ENCODE measurements around the gene ADARB1.

Gene ADARB1

GRCh38 chr21:45085700-45086099 is 11.3 kb downstream of the ADARB1 start:
- TF ChIP-seq OSR1 (CRISPR knock-in tag; IDR thresholded peaks at IDR 0.05) (no peak), GLIS3 (CRISPR knock-in tag; IDR thresholded peaks at IDR 0.05) (no peak), TOX (CRISPR knock-in tag; IDR thresholded peaks at IDR 0.05; ENCODE audit: borderline replicate concordance) (no peak), POU6F1 (CRISPR knock-in tag; IDR thresholded peaks at IDR 0.05; ENCODE audit: borderline replicate concordance, low read depth) (no peak), ISL1 (CRISPR knock-in tag; IDR thresholded peaks at IDR 0.05) (no peak)
- TF ChIP-seq, protein P1, sequence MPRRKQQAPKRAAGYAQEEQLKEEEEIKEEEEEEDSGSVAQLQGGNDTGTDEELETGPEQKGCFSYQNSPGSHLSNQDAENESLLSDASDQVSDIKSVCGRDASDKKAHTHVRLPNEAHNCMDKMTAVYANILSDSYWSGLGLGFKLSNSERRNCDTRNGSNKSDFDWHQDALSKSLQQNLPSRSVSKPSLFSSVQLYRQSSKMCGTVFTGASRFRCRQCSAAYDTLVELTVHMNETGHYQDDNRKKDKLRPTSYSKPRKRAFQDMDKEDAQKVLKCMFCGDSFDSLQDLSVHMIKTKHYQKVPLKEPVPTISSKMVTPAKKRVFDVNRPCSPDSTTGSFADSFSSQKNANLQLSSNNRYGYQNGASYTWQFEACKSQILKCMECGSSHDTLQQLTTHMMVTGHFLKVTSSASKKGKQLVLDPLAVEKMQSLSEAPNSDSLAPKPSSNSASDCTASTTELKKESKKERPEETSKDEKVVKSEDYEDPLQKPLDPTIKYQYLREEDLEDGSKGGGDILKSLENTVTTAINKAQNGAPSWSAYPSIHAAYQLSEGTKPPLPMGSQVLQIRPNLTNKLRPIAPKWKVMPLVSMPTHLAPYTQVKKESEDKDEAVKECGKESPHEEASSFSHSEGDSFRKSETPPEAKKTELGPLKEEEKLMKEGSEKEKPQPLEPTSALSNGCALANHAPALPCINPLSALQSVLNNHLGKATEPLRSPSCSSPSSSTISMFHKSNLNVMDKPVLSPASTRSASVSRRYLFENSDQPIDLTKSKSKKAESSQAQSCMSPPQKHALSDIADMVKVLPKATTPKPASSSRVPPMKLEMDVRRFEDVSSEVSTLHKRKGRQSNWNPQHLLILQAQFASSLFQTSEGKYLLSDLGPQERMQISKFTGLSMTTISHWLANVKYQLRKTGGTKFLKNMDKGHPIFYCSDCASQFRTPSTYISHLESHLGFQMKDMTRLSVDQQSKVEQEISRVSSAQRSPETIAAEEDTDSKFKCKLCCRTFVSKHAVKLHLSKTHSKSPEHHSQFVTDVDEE (CRISPR knock-in tag; IDR thresholded peaks at IDR 0.05): no peak

GRCh38 chr21:45086337-45086958 is 12.1 kb downstream of the ADARB1 start:
- TF ChIP-seq, protein P2, sequence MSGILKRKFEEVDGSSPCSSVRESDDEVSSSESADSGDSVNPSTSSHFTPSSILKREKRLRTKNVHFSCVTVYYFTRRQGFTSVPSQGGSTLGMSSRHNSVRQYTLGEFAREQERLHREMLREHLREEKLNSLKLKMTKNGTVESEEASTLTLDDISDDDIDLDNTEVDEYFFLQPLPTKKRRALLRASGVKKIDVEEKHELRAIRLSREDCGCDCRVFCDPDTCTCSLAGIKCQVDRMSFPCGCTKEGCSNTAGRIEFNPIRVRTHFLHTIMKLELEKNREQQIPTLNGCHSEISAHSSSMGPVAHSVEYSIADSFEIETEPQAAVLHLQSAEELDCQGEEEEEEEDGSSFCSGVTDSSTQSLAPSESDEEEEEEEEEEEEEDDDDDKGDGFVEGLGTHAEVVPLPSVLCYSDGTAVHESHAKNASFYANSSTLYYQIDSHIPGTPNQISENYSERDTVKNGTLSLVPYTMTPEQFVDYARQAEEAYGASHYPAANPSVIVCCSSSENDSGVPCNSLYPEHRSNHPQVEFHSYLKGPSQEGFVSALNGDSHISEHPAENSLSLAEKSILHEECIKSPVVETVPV (CRISPR knock-in tag; IDR thresholded peaks at IDR 0.05): no peak
- TF ChIP-seq ZNF565 (CRISPR knock-in tag; conservative IDR thresholded peaks at IDR 0.05; ENCODE audit: low read depth): no peak
- TF ChIP-seq GLIS3 (CRISPR knock-in tag; IDR thresholded peaks at IDR 0.05): no peak
- no peak for TF ChIP-seq PATZ1 (CRISPR knock-in tag; IDR thresholded peaks at IDR 0.05; ENCODE audit: borderline replicate concordance)
- no peak for TF ChIP-seq ARNTL (CRISPR knock-in tag; IDR thresholded peaks at IDR 0.05; ENCODE audit: borderline replicate concordance, low read depth)
- no peak for TF ChIP-seq ZFP30 (CRISPR knock-in tag; IDR thresholded peaks at IDR 0.05)
- TF ChIP-seq ZC3H10 (CRISPR knock-in tag; IDR thresholded peaks at IDR 0.05): no peak
- TF ChIP-seq, protein P3, sequence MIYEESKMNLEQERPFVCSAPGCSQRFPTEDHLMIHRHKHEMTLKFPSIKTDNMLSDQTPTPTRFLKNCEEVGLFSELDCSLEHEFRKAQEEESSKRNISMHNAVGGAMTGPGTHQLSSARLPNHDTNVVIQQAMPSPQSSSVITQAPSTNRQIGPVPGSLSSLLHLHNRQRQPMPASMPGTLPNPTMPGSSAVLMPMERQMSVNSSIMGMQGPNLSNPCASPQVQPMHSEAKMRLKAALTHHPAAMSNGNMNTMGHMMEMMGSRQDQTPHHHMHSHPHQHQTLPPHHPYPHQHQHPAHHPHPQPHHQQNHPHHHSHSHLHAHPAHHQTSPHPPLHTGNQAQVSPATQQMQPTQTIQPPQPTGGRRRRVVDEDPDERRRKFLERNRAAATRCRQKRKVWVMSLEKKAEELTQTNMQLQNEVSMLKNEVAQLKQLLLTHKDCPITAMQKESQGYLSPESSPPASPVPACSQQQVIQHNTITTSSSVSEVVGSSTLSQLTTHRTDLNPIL (CRISPR knock-in tag; IDR thresholded peaks at IDR 0.05; ENCODE audit: low read depth): no peak
- TF ChIP-seq ZFP3 (CRISPR knock-in tag; IDR thresholded peaks at IDR 0.05): no peak
- TF ChIP-seq OSR1 (CRISPR knock-in tag; IDR thresholded peaks at IDR 0.05): no peak
- no peak for TF ChIP-seq RARB (CRISPR knock-in tag; IDR thresholded peaks at IDR 0.05)
- TF ChIP-seq CSDC2 (CRISPR knock-in tag; IDR thresholded peaks at IDR 0.05): no peak
- no peak for TF ChIP-seq PPARA (CRISPR knock-in tag; IDR thresholded peaks at IDR 0.05; ENCODE audit: borderline replicate concordance)
- TF ChIP-seq ZNF70 (CRISPR knock-in tag; IDR thresholded peaks at IDR 0.05): no peak
- no peak for TF ChIP-seq SNAI2 (CRISPR knock-in tag; IDR thresholded peaks at IDR 0.05)
- ATAC-seq: no peak

More at GRCh38 chr21:45085700-45086099, 11.3 kb downstream of the ADARB1 start:
- ATAC-seq: no peak

GRCh38 chr21:45087022-45087823 is 12.8 kb downstream of the ADARB1 start:
- ATAC-seq: no peak
- no peak for TF ChIP-seq RARB (CRISPR knock-in tag; IDR thresholded peaks at IDR 0.05)
- TF ChIP-seq ARNTL (CRISPR knock-in tag; IDR thresholded peaks at IDR 0.05; ENCODE audit: borderline replicate concordance, low read depth): no peak
- no peak for TF ChIP-seq ZFP30 (CRISPR knock-in tag; IDR thresholded peaks at IDR 0.05)
- no peak for TF ChIP-seq POU6F1 (CRISPR knock-in tag; IDR thresholded peaks at IDR 0.05; ENCODE audit: borderline replicate concordance, low read depth)
- no peak for TF ChIP-seq ZNF8 (CRISPR knock-in tag; IDR thresholded peaks at IDR 0.05)
- no peak for TF ChIP-seq PATZ1 (CRISPR knock-in tag; IDR thresholded peaks at IDR 0.05; ENCODE audit: borderline replicate concordance)
- TF ChIP-seq CSDC2 (CRISPR knock-in tag; IDR thresholded peaks at IDR 0.05): no peak
- TF ChIP-seq ZC3H10 (CRISPR knock-in tag; IDR thresholded peaks at IDR 0.05): no peak
- no peak for TF ChIP-seq GLIS3 (CRISPR knock-in tag; IDR thresholded peaks at IDR 0.05)
- TF ChIP-seq SNAI2 (CRISPR knock-in tag; IDR thresholded peaks at IDR 0.05): no peak
- TF ChIP-seq, protein P3 (CRISPR knock-in tag; IDR thresholded peaks at IDR 0.05; ENCODE audit: low read depth): no peak
- TF ChIP-seq PPARA (CRISPR knock-in tag; IDR thresholded peaks at IDR 0.05; ENCODE audit: borderline replicate concordance): no peak
- no peak for TF ChIP-seq ESRRG (CRISPR knock-in tag; IDR thresholded peaks at IDR 0.05)
